Activated naive CD4-positive, alpha-beta T cell treated with anti-CD3 and anti-CD28 coated beads, Interleukin-2, amount 50 U/mL, for 72 hours (primary cell): ENCODE measurements around the gene LTB4R. TPM values are rescaled to one million over a fixed set of nuclear protein-coding genes. Genes with fewer than 3 reads are reported as not detected.
A peak's percentile ranks its signal among the peaks of the same experiment; 100 is the strongest.

ENCODE experiments used
- ATAC-seq, 2 donors: fragments of 150-1000 bp; cut with Tn5 transposase; 2 replicates each; pipeline ENCODE4 v1.10.0; 2021; ENCODE audit warnings: mild to moderate bottlenecking in 2 of 2, moderate library complexity in 2 of 2
- DNase-seq, 2 donors: peaks; one replicate each; pipeline ENCODE4 v3.0.0; 2021 to 2022; ENCODE audit warnings: low spot score in 2 of 2
- H3K27ac Mint-ChIP-seq, 2 donors: one replicate each; pipeline ENCODE4 v1.8.0; 2022; ENCODE audit warnings: mild to moderate bottlenecking in 2 of 2, mixed read lengths in 2 of 2
- H3K36me3 Mint-ChIP-seq, 2 donors: one replicate each; pipeline ENCODE4 v1.8.0; 2022; ENCODE audit warnings: mixed read lengths in 2 of 2
- H3K9me3 Mint-ChIP-seq, 2 donors: one replicate each; pipeline ENCODE4 v1.8.0; 2022; ENCODE audit warnings: mixed read lengths in 2 of 2
- total RNA-seq, 2 donors: library from RNA; stranded (reverse); gene quantifications; one replicate each; pipeline ENCODE4 v1.2.3, GENCODE V29; 2022

The LTB4R gene, protein sequence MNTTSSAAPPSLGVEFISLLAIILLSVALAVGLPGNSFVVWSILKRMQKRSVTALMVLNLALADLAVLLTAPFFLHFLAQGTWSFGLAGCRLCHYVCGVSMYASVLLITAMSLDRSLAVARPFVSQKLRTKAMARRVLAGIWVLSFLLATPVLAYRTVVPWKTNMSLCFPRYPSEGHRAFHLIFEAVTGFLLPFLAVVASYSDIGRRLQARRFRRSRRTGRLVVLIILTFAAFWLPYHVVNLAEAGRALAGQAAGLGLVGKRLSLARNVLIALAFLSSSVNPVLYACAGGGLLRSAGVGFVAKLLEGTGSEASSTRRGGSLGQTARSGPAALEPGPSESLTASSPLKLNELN
- 10 to 100 TPM; 14.0 to 15.8 TPM for total RNA-seq

DNA sequence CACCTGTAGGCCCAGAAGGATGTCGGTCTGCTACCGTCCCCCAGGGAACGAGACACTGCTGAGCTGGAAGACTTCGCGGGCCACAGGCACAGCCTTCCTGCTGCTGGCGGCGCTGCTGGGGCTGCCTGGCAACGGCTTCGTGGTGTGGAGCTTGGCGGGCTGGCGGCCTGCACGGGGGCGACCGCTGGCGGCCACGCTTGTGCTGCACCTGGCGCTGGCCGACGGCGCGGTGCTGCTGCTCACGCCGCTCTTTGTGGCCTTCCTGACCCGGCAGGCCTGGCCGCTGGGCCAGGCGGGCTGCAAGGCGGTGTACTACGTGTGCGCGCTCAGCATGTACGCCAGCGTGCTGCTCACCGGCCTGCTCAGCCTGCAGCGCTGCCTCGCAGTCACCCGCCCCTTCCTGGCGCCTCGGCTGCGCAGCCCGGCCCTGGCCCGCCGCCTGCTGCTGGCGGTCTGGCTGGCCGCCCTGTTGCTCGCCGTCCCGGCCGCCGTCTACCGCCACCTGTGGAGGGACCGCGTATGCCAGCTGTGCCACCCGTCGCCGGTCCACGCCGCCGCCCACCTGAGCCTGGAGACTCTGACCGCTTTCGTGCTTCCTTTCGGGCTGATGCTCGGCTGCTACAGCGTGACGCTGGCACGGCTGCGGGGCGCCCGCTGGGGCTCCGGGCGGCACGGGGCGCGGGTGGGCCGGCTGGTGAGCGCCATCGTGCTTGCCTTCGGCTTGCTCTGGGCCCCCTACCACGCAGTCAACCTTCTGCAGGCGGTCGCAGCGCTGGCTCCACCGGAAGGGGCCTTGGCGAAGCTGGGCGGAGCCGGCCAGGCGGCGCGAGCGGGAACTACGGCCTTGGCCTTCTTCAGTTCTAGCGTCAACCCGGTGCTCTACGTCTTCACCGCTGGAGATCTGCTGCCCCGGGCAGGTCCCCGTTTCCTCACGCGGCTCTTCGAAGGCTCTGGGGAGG lies at the start of gene LTB4R:
LTB4R (plus strand) TSS at position 857 of the 959 bp plus-strand sequence. CDS start 4,150 bp downstream, outside the sequence.
- peak; percentile 55 to 77 for DNase-seq
- peak; percentile 78 to 88 for ATAC-seq
- Mint-ChIP-seq H3K27ac (peak within 1 kb of the TSS; percentile 47 to 52), H3K9me3 (no peaks in the 10 kb centered on the region), H3K36me3 (peaks cover 0 to 12% of the 10 kb centered on the region in 2 donors)

DNA sequence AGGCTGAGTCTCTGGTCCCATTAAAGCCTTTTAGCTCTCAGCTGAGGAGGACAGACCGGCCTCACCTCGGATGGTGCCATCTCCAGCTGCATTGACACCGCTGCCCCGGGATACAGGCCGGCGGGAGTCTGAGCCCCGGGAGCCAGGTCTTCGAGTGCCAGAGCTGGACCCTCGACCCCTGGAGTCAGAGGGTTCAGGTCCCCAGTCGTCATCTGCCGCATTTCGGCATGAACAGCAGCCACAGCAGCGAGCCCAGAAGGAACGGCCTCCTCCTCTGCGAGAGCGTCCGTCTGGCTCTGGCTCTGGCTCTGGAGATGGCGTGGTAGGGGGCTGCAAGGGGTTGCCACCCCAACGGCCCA lies 49.4 kb upstream of the LTB4R start:
- H3K27ac Mint-ChIP-seq: peak overlapping the region in 1 of 2 donors; percentile 52
- H3K9me3 Mint-ChIP-seq: no peaks in the 10 kb centered on the region
- H3K36me3 Mint-ChIP-seq: peaks cover 2 to 6% of the 10 kb centered on the region in 2 donors
- ATAC-seq: no peak
- no peak for DNase-seq

DNA sequence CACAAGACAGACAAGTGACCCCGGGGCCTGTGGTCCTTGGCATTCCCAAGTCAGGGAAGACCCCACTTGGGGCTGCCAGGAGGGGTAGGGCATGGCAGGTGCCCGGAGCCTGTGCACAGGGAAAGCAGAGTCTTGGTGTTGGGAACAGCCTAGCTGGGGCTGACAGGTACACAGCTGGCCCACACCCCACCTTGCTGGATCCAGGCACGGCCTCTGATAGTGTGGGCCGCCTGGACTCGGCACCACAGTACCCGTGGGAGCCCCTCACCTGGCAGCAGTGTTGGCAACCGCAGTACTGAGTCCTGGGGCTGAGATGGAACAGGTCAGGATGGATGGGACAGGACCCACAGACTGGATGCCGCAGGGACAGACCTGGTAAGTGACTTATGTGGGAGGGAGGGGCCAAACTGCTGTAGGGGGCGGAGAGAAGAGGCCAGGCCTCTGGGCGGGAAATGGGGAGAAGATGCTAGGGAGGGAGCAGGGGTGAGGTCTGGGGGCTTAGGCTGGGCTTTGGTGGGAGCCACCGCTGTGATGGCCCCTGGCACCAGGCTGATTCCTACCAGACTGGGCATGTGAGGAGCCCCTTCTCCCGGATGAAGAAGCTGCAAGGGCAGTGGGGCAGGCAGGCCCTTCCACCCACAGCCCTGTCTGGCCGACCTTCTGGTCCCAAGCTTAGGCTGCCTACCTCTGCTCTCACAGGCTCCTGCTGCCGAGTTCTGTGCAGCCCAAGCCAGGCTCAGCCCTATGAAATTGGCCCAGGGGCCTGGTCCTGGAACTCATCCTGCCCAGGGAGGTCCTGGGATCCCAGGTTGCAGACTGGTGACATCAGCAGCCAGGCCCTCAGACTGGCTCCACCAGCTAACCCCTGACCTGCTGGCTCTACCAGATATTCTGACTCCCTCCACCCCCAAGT lies 48.2 kb upstream of the LTB4R start, which contains the start of gene TGM1:
TGM1 (minus strand) TSS at position 357 of the 913 bp plus-strand sequence. CDS start 825 bp downstream, outside the sequence.
- H3K36me3 Mint-ChIP-seq: peaks cover 7 to 11% of the 10 kb centered on the region in 2 donors
- peak within 1 kb of the TSS; percentile 52 to 55 for H3K27ac Mint-ChIP-seq
- peak; percentile 4 to 21 for ATAC-seq
- no peaks in the 10 kb centered on the region for H3K9me3 Mint-ChIP-seq
- no peak for DNase-seq

DNA sequence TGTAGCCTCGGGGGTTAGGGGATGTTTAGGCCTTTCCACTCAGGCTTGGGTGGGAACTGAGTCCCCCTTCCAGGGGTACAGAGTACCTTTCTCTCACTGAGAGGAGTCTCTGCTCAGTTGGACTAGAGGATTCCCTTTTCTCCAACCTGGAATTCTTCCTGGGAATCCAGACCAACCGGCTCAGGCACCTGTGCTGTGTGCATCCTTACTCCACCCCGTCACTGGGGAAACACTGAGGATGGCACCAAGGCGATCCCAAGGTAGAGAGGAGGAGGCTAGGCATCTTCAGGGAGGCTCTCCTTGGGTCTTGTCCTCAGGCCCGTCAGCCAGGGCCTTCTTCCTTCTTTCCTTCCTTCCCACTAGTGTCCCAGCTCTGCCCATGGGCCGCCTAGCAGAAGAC lies 47.5 kb upstream of the LTB4R start:
- peak overlapping the region in 1 of 2 donors; percentile 55 for H3K27ac Mint-ChIP-seq
- DNase-seq: no peak
- peaks cover 7 to 11% of the 10 kb centered on the region in 2 donors for H3K36me3 Mint-ChIP-seq
- H3K9me3 Mint-ChIP-seq: no peaks in the 10 kb centered on the region
- no peak for ATAC-seq

DNA sequence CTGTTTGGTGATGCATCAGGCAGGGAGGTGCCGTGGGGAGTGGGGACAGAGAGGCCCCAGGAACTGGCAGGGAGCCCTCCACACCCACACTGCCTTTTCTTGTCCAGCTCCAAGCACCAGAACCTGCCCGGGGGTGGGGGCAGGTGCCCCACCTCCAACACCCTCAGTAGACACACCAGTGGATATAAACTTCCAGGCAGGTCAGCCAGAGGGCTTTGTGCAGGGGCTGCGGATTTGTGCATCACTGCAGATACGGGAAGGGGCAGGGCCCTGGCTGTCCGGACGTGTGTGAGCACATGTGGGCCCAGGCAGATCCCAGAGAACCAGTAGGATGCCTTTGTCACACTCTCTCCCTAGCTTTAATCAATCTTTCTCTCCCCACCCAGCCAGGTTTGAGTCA lies 47.0 kb upstream of the LTB4R start:
- Mint-ChIP-seq H3K9me3 (no peaks in the 10 kb centered on the region), H3K27ac (peak overlapping the region in 1 of 2 donors; percentile 55), H3K36me3 (peaks cover 7 to 11% of the 10 kb centered on the region in 2 donors)
- no peak for DNase-seq
- ATAC-seq: no peak

DNA sequence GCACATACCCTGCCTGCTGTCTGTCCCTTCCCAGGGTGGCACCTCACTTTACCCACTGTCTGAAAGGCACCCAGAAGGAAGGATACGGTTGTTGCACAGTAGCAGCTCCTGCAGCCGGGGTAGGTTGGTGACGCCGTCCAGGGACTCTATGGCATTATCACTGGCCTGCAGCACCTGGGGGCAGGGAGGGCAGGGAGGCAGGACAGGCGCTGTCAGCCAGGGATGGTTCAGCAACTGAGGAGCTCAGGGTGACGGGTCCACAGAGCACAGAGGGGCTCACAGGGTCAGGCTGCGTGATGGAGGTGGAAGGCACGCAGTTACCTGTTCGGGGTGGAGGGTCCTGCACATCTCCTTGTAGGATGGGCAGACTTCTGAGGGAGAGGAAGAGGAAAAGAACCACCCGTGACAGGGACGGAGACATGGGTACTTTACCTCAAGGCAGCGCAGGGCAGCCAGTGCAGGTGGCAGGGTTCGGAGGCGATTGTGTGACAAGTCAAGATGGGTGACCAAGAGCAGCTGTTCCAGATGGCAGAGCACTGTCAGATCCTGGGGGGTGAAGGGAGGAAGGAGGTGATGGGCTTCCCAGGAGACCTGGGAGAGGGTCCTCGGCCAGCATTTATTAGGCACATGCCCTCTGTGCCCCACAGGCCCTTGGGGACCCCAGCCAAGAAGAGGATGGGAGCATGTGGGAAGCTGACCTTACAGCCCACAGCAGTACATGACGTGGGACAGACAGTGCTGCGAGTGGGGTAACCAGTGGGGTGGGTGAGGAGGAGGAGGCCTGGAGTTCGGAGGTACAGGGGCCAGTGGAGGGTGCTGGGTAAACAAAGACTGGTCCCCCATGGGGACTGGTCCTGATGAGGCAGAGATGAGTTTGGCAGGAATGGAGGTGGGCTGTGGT lies 44.7 kb upstream of the LTB4R start:
- Mint-ChIP-seq H3K36me3 (peaks cover 5 to 7% of the 10 kb centered on the region in 2 donors), H3K27ac (peak overlapping the region; percentile 37 to 55), H3K9me3 (no peaks in the 10 kb centered on the region)
- DNase-seq: no peak
- no peak for ATAC-seq

DNA sequence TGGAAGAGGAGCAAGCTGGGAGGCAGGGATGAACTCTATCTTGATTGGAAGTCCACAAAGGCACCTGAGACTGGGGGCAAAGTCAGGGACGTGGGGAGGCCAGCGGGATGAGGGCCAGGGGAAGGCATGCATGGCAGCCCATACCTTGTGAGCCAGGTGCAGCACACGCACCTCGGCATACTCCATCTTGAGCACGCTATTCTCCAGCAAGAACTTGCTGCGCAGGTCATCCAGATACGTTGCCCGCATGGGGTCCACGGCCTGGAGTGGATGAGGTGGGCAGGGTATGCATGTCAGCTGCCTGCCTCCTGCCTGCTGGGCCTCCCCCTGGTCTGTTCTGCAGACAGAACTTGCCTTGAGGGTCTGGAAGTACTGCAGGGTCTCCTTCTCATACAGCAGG lies 43.8 kb upstream of the LTB4R start:
- ATAC-seq: no peak
- Mint-ChIP-seq H3K9me3 (no peaks in the 10 kb centered on the region), H3K36me3 (peaks cover 5 to 7% of the 10 kb centered on the region in 2 donors), H3K27ac (peak overlapping the region in 1 of 2 donors; percentile 55)
- DNase-seq: no peak

DNA sequence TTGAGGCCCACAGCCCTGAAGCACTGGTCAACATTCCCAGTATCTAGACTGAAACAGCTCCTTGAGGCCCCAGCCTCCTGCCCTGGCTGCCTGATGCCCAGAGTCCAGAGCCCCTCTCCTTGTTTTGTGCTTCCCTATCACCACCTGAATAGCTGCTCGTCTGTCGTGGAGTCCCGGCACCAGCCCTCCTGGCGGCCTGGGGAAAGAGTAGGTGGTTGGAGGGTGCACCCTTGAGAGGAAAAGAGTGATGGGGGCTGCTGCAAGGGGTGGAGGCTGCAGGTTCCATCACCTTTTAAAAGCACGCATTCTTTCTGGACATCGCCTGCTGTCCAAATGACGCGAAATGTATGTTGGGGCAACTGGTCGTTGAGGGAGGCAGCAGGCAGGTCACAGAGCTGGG lies 43.1 kb upstream of the LTB4R start:
- DNase-seq (no peak), ATAC-seq (no peak)
- peaks cover 5 to 7% of the 10 kb centered on the region in 2 donors for H3K36me3 Mint-ChIP-seq
- no peak overlapping the region for H3K27ac Mint-ChIP-seq
- no peaks in the 10 kb centered on the region for H3K9me3 Mint-ChIP-seq

DNA sequence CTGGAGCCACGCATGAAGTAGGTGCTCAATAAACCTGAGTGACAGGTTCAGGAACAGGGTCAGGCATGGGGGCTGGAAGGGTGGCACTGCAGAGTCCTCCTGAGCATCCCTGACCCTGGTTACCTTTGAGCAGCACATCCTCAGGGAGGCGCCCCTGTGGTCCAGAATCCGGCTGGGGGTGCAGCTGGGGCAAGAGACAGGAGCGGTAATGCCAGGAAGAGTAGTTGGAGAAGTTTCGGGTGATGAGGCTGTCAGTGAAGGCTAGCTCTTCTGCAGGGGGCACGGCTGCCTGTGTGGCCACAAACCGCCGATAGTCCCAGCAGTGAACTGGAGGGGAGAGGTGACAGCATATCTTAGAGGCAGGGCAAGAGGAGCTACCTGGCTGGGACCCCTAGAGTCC lies 41.9 kb upstream of the LTB4R start:
- Mint-ChIP-seq H3K27ac (peak overlapping the region in 1 of 2 donors; percentile 63), H3K9me3 (no peaks in the 10 kb centered on the region), H3K36me3 (peaks cover 5 to 7% of the 10 kb centered on the region in 2 donors)
- no peak for DNase-seq
- no peak for ATAC-seq

DNA sequence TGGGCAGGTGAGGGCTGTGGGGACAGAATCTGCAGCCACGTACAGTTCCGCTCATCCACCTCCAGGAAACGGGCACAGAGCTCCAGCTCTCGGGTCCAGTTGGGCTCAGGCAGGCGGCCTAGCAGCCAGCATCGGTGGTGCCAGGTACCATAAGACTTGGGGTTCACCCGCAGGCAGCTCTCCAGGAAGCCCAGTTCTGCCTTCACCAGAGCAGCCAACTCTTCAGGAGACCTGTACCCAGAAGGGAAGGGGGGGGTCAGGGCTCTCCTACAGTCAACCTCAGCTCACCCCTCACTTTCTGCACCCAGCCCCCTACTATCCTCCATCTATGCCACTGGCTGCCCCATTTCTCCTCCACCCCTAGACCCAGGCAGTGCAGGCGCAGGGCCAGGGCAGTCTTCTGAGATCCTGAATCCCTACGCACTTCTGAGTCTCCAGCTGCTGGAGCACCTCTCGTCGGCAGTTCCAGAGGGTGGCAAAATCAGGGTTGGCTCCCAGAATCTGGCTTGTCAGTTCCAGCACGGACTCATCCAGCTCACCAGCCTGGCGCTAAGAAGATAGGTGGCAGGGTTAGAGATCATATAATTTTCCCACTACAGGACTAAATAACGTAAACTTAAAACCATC lies 41.3 kb upstream of the LTB4R start:
- no peak for ATAC-seq
- H3K9me3 Mint-ChIP-seq: no peaks in the 10 kb centered on the region
- no peak overlapping the region for H3K27ac Mint-ChIP-seq
- no peak for DNase-seq
- peaks cover 5 to 7% of the 10 kb centered on the region in 2 donors for H3K36me3 Mint-ChIP-seq

DNA sequence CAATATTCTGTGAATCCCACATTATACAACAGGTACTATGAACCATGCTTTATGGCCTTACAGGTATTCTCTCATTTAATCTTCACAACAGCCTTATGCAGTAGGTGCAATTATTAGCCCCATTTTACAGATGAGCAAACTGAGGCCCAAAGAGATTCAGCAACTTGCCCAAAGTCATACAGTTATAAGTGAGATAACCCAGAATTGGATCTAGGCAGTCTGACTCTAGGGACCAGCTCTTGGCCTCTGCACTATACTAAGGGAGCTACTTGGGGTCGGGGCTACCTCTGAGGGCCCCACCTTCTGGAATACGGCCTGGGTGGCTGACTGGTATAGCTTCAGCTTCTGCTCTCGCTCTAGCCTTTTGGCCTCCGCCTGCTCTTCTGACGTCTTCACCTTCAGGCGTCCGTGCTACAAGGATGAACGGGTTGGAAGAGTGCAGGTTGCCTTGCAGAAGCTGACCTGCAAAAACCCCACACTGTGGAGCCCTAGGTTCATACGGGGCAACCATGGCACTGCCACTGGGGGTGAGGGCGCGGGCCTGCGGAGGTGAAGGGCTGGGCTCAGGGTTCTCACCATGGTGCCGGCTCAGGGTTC lies 40.7 kb upstream of the LTB4R start:
- ATAC-seq (no peak), DNase-seq (no peak)
- Mint-ChIP-seq H3K36me3 (peaks cover 5 to 7% of the 10 kb centered on the region in 2 donors), H3K9me3 (no peaks in the 10 kb centered on the region), H3K27ac (peak overlapping the region; percentile 90 to 95)

DNA sequence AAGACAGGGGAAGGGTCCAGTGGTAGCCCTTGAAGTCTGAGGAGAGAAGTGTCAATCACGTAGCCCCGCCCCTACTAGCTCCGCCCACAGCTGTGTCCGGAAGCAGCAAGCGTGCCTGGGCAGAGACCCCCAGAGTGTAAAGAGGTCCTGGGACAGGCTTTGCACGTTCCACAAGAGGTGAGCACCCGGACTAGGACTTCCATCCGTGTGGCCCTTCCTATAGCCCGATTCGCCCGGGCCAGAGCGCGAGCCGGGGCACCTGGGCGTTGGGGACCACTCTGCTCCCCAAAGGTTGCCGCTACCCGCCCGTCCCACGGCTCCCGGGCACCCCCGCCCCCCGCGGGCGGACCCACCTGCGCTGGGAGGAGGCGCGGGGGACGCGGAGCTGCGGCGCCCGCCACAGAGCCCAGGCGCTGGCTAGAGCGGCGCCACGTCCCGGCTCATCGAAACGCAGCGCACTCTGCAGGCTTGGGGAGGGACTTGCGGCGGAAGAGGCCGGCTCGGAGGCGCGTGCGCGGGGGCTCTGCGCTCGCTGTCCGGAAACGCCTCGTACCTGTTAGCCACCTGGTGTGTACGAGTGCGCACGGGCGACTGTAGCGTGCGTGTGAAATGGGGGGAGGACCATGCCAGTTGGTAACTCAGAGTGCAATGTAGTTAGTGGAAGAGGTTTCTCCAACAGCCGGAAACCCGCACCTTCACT lies 40.0 kb upstream of the LTB4R start, which contains the start of gene RABGGTA:
RABGGTA (minus strand) TSS at position 464 of the 700 bp plus-strand sequence. CDS start 482 bp downstream, outside the sequence.
- Mint-ChIP-seq H3K27ac (peak within 1 kb of the TSS; percentile 90 to 95), H3K9me3 (no peaks in the 10 kb centered on the region)

DNA sequence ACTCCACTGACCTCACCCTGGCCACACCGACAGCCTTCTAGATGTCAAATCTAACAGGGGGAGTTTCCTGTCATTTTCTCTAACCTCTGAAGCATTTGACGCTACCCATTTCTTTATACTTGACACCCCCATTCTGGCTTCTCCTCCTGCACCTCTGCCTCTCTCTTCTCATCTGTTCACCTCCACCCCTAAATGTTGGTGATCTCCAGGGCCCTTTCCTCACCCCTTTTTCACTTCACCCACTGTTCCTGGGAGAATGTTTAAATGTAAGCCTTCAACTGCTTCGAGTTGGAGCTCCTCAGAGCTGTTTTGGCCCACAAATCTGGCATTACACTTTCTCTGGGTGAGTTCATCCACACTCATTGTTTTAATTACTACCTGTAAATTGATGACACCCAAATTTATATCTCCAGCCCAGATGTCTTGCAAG lies 39.5 kb upstream of the LTB4R start:
- H3K36me3 Mint-ChIP-seq: peaks cover 5 to 6% of the 10 kb centered on the region in 2 donors
- peak overlapping the region; percentile 90 to 92 for H3K27ac Mint-ChIP-seq
- DNase-seq: no peak
- ATAC-seq: no peak
- no peaks in the 10 kb centered on the region for H3K9me3 Mint-ChIP-seq

More for the DNA sequence above, 40.0 kb upstream of the LTB4R start, which contains the start of gene RABGGTA:
- ATAC-seq: peak; percentile 81 to 87
- H3K36me3 Mint-ChIP-seq: peaks cover 5 to 7% of the 10 kb centered on the region in 2 donors
- peak; percentile 90 to 91 for DNase-seq

DNA sequence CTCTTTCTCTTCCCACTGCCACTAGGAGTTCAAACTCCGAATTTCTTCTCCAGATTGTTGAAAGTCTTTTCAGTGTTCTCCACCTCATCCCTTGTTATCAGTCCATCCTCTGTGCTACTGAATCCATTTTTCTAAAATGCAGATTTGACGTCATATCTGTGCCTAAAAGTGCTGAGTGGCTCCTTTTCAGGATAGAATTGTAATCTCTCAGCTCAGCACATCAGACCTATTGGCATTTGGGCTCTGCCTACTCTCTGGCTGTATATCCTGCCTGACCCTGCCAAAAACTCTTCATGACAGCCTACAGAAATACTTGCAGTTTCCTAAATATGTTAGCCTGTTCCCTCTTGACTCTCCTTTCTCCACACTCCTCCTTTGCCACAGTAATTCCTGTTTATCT lies 38.8 kb upstream of the LTB4R start:
- no peaks in the 10 kb centered on the region for H3K9me3 Mint-ChIP-seq
- H3K27ac Mint-ChIP-seq: peak overlapping the region; percentile 11 to 90
- DNase-seq (no peak), ATAC-seq (no peak)
- no peaks in the 10 kb centered on the region for H3K36me3 Mint-ChIP-seq
